Endometrial microvascular endothelial cells (primary cell): ENCODE measurements around the gene EDRF1. TPM values are rescaled to one million over a fixed set of nuclear protein-coding genes. Genes with fewer than 3 reads are reported as not detected.

Experiments used
- in situ Hi-C: cut with HindIII; loops from 2 replicates; pipeline ENCODE4 v1.10.0; 2017; ENCODE audit warnings: low sequenced_read_pairs, low pct_unique_long_range_greater_than_20kb; ENCODE audit errors: inconsistent ontology term
- total RNA-seq: library from RNA; depleted of rRNA; stranded (reverse); fragments of >200 nt; gene quantifications from one replicate; pipeline ENCODE4 v1.2.3, GENCODE V29; 2015; ENCODE audit errors: inconsistent ontology term

Gene EDRF1
- total RNA-seq, 1 donor from 2014 or later, result 17.8 TPM

- in situ Hi-C loops, result no loop called here
Measured at GRCh38 chr10:125779403-125780327, 60.2 kb downstream of the EDRF1 start.

DNA sequence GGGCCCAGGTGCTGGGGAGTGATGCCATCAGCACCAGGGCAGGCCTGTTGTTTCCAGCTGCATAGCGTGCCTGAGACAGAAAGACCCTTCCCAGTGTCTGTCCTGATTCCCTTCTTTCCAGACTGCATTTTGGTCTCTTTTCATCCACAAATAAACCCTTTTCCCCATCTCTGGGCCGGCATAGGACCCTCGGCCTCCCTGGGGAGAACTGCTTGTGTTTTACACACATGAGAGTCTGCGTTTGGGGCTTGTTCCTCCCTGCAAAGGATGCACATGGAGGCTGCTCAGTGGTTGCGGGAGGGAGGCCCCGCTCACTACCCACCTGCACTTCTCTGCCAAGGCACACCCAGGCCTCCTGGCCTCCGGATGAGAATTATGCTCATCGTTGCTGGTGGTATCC, 61.9 kb downstream of the EDRF1 start:
- in situ Hi-C loops, result no loop called here

- in situ Hi-C loops, result no loop called here
Measured at GRCh38 chr10:125782054-125782453, 62.5 kb downstream of the EDRF1 start.

DNA sequence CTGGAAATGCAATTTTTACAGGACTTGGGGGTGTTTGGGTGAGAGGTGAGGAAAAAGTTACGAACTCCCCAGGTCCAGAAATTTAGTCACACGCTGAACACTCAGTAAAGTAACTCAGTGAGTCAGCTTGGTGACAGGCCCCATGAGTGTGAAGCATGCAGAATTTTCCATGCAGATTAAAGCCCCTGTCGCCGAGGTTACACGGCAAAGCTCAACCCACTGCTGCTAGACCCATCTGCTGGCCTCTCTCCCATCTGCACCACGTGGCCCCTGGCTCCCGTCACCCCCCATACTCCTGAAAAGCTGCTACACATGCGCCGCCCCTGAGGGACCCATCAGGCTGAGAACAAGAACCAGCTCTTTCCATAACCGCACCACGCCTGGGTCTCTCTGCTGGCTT, 63.1 kb downstream of the EDRF1 start:
- in situ Hi-C loops, result no loop called here

DNA sequence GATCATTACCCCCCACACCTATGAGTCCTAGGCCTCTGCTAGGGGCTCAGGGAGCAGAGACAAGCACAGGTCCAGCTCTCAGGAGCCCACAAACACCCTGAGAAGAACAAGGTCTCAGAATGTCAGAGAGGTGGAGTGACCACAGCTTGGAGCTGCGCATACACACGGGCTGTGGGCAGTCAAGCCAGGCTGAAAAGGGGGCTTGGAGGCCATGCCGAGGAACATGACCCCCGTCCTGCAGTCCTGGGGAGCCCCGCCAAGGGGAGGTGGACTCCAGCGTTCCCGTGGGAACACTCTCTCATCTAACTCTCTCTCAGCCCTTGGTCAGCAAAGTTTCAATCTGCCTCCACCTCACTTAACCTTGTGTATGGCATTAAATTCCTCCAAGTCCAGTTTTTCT, 63.9 kb downstream of the EDRF1 start:
- in situ Hi-C loops, result no loop called here

GRCh38 chr10:125783957-125784356, 64.4 kb downstream of the EDRF1 start:
- in situ Hi-C loops, result no loop called here

DNA sequence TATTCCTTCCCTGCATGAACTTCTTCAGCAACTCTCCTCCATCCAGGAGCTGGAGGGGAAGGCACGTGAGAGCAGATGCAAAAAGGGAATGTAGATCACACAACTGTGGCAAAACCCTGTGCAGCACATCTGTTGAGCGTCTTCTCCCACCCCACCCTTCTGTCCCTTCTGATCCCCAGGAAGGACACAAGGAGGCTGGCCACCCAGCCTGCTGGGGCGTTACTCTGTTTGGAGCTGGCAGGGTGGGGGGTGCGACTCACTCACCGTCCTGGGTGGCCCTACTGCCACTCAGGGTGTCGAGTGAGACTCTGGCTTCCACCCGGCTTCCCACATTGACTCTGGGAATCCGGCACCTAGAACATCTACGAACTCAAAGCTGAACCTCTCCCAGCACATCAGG, 66.3 kb downstream of the EDRF1 start:
- in situ Hi-C loops, result no loop called here

- in situ Hi-C loops, result no loop called here
Measured at GRCh38 chr10:125788156-125789034, 68.9 kb downstream of the EDRF1 start.

GRCh38 chr10:125792342-125793300, 73.1 kb downstream of the EDRF1 start:
- in situ Hi-C loops, result no loop called here

- in situ Hi-C loops, result no loop called here
Measured at GRCh38 chr10:125795128-125795527, 75.6 kb downstream of the EDRF1 start.

DNA sequence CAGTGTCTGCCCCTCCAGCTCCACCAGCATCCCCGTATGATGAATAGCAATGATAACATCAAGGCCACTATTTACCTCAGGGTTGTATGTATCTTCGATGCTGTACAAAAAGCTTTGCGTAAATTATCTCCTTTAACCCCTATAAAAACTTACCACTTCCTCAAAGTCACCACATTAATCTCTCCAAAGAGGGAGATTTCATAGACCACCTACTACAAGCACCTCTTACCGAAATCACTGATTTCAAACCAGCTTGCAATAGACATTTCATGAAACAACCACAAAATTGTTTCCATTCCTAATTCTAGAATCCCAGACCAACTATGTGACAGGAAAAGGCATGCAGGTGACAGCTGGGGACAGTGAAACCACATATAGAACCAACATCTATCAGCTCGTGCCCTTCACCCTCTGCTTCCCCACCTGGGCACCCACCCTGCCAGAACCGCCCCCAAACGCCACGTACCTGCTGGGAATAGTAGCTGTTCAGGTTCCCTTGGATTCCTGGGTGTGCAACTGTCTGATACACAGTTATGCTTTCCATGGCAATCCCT, 76.2 kb downstream of the EDRF1 start:
- in situ Hi-C loops, result no loop called here

DNA sequence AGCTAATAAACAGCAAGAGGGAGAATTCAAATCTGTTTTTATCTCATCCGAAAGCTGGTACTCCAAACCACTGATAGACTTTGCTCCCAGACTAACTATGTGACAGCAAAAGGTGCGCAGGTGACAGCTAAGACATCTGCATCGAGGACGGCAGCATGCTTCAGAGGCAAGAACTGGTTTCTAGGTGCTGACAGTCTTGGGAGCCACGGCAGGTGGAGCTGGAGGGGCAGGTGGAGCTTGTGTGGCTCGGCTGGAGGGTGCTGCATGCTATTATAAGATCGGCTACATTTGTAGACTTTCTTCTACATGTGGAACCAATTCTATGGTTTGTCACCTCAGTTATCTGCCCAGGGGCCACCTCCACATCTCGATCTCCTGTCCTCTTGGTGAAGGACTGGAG, 77.9 kb downstream of the EDRF1 start:
- in situ Hi-C loops, result no loop called here

DNA sequence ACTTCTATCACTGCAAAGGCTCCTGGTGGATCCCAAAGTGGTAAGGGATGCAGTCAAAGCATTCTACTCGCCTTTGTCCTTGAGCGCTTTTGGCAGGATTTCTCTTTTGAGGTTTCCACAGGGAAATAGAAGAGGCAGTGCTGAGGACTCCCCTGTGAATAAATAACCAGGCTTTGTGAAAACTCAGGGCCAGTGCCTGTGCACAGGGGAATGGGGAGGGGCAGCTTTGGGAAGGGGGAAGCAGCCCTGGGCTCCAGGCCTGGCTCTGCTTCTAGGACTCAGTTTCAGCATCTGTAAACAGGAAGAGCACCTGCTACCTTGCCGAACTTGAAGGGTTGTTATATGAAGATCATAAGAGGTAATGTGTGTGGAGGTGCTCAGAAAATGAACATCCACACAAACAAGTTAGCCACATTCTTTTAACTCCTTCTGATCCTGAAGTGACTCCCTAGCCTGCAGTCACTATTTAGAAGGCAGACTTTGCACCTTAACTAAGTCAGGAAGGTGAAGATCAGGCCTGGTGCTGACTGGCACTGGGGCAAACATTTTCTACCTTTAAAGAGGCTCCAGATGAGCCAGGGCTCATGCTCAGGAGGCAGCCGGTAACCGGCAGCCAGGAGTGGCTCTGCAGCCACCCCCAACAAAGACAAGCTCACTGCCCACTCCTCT, 78.6 kb downstream of the EDRF1 start:
- in situ Hi-C loops, result no loop called here

DNA sequence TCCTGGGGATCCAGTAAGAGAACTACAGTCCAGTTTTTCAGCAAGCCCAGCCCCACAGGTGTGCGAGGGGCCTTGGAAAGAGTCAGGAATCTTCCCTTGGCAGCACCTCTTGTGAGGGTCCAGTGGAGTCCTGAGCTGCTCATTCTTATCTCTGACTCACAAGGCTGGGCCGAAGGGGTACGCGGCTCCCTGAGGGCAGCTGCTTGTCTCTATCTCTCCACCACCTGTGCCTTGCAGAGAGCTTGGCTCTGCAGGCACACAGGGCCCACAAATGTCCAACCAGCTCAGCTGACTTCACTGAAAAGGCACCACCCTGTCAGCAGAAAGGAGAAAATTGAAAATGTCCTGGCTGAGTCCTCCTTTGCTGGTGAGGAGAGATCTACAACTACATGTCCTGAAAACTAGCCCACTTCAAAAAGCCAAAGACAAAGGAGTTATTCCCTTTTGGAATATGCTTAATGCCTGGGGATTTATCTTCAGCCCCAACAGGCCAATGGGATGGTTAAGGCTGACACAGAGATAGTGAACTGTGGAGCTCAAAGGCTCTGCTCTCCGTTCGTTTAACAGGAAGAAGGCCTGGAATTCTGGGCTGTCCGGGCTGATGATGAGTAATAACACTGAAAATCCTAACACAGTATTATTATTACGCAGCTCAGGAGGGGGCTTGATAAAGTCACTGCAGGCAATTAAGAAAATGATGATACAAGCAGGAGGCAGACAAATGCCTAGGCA, 80.1 kb downstream of the EDRF1 start:
- in situ Hi-C loops, result no loop called here

GRCh38 chr10:125801574-125801973, 82.1 kb downstream of the EDRF1 start:
- in situ Hi-C loops, result no loop called here

DNA sequence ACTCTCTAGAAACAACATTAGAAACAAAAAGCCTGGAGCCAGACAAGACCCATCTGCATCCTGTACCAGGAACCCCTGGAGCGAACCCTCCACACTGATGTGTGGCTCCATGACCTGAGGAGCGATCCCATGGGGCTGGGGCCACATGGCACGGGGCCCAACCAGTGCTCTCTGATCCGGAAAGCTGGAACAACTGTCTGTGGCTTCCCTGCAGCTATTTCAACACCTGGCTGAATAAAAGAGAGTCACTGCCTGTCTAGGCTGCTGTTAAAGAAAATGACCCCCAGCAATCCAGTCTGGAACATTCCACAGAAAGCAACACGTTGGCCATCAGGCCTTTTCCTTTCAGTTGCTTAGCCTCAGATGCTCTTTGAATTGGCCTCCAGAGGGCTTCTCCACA, 82.6 kb downstream of the EDRF1 start:
- in situ Hi-C loops, result no loop called here

- in situ Hi-C loops, result no loop called here
Measured at GRCh38 chr10:125802739-125803138, 83.2 kb downstream of the EDRF1 start.
